Fibroblast of pulmonary artery (primary cell): ENCODE data around the gene ARFRP1.

Experiments used
- DNase-seq: peaks from one replicate; pipeline ENCODE4 v3.0.0-alpha.2; 2010; ENCODE audit warnings: low read depth
- H3K4me3 ChIP-seq: replicated peaks from 2 replicates; pipeline ENCODE4 v1.5.1; 2011; ENCODE audit warnings: low read depth, mild to moderate bottlenecking, control low read depth, low read length, moderate library complexity
- TF ChIP-seq, protein P1 (sequence below): IDR thresholded peaks from 2 replicates; pipeline ENCODE4 v1.5.1; 2011; ENCODE audit warnings: mild to moderate bottlenecking, control low read depth, low read length, inconsistent platforms; ENCODE audit errors: missing control alignments

ARFRP1 gene

GRCh38 chr20:63718996-63719395, 11.2 kb upstream of the ARFRP1 start:
- TF ChIP-seq, protein P1, sequence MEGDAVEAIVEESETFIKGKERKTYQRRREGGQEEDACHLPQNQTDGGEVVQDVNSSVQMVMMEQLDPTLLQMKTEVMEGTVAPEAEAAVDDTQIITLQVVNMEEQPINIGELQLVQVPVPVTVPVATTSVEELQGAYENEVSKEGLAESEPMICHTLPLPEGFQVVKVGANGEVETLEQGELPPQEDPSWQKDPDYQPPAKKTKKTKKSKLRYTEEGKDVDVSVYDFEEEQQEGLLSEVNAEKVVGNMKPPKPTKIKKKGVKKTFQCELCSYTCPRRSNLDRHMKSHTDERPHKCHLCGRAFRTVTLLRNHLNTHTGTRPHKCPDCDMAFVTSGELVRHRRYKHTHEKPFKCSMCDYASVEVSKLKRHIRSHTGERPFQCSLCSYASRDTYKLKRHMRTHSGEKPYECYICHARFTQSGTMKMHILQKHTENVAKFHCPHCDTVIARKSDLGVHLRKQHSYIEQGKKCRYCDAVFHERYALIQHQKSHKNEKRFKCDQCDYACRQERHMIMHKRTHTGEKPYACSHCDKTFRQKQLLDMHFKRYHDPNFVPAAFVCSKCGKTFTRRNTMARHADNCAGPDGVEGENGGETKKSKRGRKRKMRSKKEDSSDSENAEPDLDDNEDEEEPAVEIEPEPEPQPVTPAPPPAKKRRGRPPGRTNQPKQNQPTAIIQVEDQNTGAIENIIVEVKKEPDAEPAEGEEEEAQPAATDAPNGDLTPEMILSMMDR: no peak
- no peak for DNase-seq

DNA sequence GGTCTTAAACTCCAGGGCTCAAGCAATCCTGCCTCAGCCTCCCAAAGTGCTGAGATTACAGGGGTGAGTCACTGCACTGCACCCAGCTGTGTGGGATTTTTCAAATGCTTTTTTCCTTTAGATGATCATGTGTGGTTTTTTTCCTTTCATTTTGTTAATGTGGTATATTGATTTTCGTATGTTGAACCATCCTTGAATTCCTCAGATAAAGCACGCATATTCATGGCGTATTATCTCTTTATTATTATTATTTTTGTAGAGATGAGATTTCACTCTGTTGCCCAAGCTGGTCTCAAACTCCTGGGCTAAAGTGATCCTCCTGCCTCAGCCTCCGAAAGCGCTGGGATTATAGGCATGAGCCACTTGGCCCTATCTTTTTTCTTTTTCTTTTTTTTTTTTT, 7.1 kb upstream of the ARFRP1 start:
- DNase-seq: no peak
- TF ChIP-seq, protein P1: no peak

More at GRCh38 chr20:63718996-63719395, 11.2 kb upstream of the ARFRP1 start:
- H3K4me3 ChIP-seq: no peak overlapping the region

GRCh38 chr20:63712191-63712590, 4.4 kb upstream of the ARFRP1 start:
- no peak for DNase-seq
- no peak overlapping the region for H3K4me3 ChIP-seq
- TF ChIP-seq, protein P1: no peak

More for the DNA sequence above, 7.1 kb upstream of the ARFRP1 start:
- no peak overlapping the region for H3K4me3 ChIP-seq

DNA sequence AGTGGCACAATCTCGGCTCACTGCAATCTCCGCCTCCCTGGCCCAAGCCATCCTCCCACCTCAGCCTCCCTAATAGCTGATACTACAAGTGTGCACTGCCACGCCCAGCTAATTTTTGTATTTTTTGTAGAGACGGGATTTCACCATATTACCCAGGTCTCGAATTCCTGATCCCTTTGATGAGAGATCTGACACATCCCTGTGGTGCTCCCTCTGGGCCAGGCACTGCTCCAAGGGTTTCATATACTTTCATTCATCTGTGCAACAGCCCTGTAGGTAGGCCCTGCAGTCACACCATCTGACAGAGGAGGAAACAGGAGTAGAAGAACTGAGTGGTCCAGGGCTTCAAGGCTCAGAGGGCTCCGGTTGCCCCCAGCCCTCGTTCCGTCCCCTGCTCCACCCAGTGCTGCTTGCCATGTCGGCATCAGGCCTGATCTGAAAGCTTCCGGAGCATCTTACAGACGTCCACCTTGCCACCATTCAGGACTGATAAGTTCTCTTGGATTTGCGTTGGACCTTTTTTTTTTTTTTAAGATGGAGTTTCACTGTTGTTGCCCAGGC, 3.4 kb upstream of the ARFRP1 start:
- H3K4me3 ChIP-seq: no peak overlapping the region
- TF ChIP-seq, protein P1: no peak
- DNase-seq: no peak

DNA sequence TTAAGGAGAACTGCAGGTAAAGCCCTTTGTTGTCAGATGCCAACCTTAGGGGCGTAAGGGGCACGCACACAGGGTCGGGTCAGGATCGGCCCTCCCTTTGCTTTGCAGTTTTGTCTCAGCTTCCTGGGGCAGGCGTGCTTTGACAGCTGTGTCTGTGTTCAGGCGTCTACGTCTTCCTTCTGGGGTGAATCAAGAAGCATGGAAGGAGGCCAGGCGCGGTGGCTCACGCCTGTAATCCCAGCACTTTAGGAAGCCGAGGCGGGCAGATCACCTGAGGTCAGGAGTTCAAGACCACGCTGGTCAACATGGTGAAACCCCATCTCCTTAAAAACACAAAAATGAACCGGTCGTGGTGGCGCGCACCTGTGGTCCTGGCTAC, 1.4 kb upstream of the ARFRP1 start:
- peak overlapping the region; percentile 74 for H3K4me3 ChIP-seq
- no peak for DNase-seq
- TF ChIP-seq, protein P1: no peak

- peak overlapping the region; percentile 74 for H3K4me3 ChIP-seq
- TF ChIP-seq, protein P1: no peak
- no peak for DNase-seq
Measured at GRCh38 chr20:63708301-63709148, 749 bp upstream of the ARFRP1 start.
